Cardiac muscle cell (in vitro differentiated cells and primary cell): ENCODE results near the gene NCAPD2. TPM values are rescaled to one million over a fixed set of nuclear protein-coding genes. Genes with fewer than 3 reads are reported as not detected.

Experiments
- DNase-seq, 2 donors: peaks; one replicate each; pipeline versions ENCODE4 v3.0.0 to v3.0.0-alpha.2; 2010 to 2017; ENCODE audit warnings: low read depth in 1 of 2, low spot score in 1 of 2
- H3K27ac ChIP-seq: fragments of 200-600 bp; sonication (generic); 2 replicates; pipeline ENCODE4 v1.5.1; 2016
- H3K27me3 ChIP-seq: fragments of 200-600 bp; sonication (generic); 2 replicates; pipeline ENCODE4 v1.6.0; 2016; ENCODE audit warnings: control low read depth
- H3K36me3 ChIP-seq: fragments of 200-600 bp; sonication (generic); 2 replicates; pipeline ENCODE4 v1.5.1; 2016; ENCODE audit warnings: control low read depth
- H3K4me1 ChIP-seq: fragments of 200-600 bp; sonication (generic); 2 replicates; pipeline ENCODE4 v1.8.1; 2017; ENCODE audit warnings: low read depth, mild to moderate bottlenecking, mixed run types
- H3K4me3 ChIP-seq: fragments of 200-600 bp; sonication (generic); 2 replicates; pipeline ENCODE4 v1.5.1; 2016; ENCODE audit warnings: mild to moderate bottlenecking
- H3K9me3 ChIP-seq: fragments of 200-600 bp; sonication (generic); 2 replicates; pipeline ENCODE4 v1.5.1; 2017; ENCODE audit warnings: low read depth, mild to moderate bottlenecking, control low read depth
- polyA plus RNA-seq: library from polyadenylated mRNA; unstranded; fragments of >200 nt; fragmentation: Nextera tagmentation; extraction: Ambion mirVana; gene quantifications from 2 replicates; pipeline ENCODE4 v1.2.1, GENCODE V29; 2016
- total RNA-seq: library from RNA; depleted of rRNA; stranded (reverse); fragments of >200 nt; gene quantifications from 2 replicates; pipeline ENCODE4 v1.2.3, GENCODE V29; 2016
- TF ChIP-seq, protein P1 (sequence below): IDR thresholded peaks from 2 replicates; pipeline ENCODE4 v1.5.1; 2012; ENCODE audit warnings: low read depth, mild to moderate bottlenecking, low read length

The NCAPD2 gene
- total and polyA plus RNA-seq, 2 experiments from 2014 or later, result 20.2 to 134 TPM

DNA sequence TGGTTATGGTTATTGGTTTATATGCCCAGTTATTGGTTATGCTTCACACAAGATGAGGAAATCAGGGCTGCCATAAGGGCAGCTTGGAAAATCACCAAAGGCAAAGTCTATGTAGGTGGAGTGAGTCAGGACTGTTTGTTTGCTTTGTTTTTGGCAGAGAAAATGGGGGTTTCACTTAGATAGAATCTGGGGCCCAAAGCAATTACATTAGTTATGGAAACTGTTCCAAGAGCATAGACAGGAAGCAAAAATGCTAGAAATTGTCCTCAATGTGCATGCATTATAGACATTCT, 25.7 kb upstream of the NCAPD2 start:
- no peaks in the 10 kb centered on the region for H3K27me3 ChIP-seq
- TF ChIP-seq, protein P1, sequence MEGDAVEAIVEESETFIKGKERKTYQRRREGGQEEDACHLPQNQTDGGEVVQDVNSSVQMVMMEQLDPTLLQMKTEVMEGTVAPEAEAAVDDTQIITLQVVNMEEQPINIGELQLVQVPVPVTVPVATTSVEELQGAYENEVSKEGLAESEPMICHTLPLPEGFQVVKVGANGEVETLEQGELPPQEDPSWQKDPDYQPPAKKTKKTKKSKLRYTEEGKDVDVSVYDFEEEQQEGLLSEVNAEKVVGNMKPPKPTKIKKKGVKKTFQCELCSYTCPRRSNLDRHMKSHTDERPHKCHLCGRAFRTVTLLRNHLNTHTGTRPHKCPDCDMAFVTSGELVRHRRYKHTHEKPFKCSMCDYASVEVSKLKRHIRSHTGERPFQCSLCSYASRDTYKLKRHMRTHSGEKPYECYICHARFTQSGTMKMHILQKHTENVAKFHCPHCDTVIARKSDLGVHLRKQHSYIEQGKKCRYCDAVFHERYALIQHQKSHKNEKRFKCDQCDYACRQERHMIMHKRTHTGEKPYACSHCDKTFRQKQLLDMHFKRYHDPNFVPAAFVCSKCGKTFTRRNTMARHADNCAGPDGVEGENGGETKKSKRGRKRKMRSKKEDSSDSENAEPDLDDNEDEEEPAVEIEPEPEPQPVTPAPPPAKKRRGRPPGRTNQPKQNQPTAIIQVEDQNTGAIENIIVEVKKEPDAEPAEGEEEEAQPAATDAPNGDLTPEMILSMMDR, result no peak
- H3K9me3 ChIP-seq, result no peaks in the 10 kb centered on the region
- H3K36me3 ChIP-seq, result peaks cover 4% of the 10 kb centered on the region
- no peak for DNase-seq
- peaks cover 12% of the 10 kb centered on the region for H3K4me1 ChIP-seq
- H3K27ac ChIP-seq, result no peak overlapping the region
- H3K4me3 ChIP-seq, result no peak overlapping the region

DNA sequence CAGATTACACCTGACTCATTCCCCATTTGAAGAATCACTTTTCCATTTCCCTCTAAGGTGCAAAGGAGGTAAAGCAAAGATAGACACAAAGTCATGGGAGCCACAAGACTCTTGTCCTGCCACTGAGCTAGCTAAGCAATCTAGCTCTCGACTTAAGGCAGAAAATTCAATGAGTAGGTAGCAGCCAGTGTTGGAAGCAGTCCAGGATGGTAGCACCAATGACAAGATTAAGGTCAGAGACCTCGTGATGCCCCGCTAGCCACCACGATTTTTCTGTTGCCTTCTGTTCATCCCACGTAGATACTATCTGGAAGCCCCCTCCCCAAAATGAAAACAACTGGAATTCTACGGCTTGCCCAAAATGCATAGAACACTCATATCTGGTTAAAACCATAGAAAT, 24.8 kb upstream of the NCAPD2 start:
- Histone ChIP-seq H3K36me3 (no peaks in the 10 kb centered on the region), H3K4me3 (no peak overlapping the region)
- DNase-seq, result no peak

DNA sequence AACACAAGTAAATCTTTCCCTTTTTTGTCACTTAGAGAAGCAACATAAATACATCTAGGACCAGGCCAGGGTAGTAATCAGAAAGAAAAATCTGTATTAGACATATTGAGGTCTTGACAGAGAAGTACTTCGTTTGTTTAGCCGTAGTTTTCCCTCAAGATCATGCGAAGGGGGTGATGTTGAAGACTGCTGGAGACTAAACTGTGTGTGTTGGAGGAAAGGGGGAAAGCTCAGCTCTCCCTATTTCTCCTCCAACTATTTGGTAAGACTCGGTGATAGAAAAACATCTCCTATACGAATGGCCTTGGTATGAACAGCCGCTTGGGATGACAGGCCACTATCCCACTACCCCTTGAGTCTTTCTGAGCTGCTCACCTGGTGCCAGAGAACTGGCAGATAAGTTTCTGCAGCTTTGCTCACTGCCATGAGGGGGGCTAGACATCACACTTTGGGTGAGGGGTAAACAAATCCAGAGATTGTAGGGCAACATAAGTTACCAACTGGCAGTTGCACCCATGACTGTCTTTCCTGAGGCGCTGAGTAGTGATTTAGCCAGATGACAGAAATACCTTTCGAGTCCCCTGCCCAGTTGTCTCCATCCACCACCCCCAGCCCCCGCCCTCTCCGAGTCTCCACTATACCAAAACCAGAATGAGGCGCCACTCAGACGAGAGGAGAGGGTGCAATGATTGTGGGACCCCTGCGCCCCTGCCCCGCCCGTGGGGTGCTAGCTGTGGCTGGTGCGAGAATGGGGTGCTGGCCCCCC, 24.1 kb upstream of the NCAPD2 start:
- peak overlapping the region; percentile 70 for H3K27ac ChIP-seq
- TF ChIP-seq, protein P1, result no peak
- no peaks in the 10 kb centered on the region for H3K36me3 ChIP-seq
- H3K4me3 ChIP-seq, result peak overlapping the region; percentile 53
- DNase-seq, result no peak
- H3K4me1 ChIP-seq, result peaks cover 12% of the 10 kb centered on the region
- no peaks in the 10 kb centered on the region for H3K9me3 ChIP-seq
- H3K27me3 ChIP-seq, result no peaks in the 10 kb centered on the region

More for the DNA sequence above, 24.8 kb upstream of the NCAPD2 start:
- H3K27ac ChIP-seq, result no peak overlapping the region
- peaks cover 12% of the 10 kb centered on the region for H3K4me1 ChIP-seq
- TF ChIP-seq, protein P1, result no peak
- H3K27me3 ChIP-seq, result no peaks in the 10 kb centered on the region
- no peaks in the 10 kb centered on the region for H3K9me3 ChIP-seq

DNA sequence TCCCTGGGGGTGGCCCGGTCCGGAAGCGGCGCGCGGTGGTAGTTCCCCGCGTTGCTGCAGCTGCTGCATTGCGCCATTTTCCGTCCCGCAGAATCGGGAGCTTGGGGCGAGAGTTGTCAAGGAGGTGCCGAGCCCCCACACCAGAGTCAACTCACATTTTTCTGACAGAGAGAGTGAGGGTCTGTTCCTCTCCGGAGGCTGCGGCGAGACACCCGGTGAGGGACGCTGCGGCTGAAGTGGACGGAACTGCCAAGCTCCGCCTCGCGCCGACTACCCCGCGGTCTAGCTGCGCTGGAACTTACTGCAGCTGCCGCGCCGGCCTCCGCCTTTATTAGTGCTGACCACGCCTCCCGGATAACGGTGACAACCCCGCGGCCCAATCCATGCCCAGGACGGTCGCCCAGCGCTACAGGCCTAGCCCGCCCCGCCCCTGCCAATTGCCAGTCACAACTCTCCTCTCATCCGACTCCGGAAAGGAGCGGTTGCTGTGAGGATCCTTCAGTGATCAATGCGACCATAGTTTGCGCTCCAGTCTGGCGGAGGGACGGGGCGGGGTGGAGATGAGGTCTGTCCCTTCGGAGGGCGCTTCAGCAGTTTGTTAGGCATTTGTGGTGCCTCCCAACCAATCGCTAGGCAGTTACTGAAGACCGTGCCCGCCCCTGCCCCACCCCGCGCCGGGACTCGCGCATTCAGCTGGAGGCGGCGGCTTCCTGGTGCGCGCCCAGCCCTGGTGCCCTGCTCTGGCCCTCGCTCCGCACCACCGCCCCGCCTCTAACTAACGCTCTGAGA, 23.3 kb upstream of the NCAPD2 start, which contains the start of gene VAMP1:
Gene VAMP1, minus strand, starts transcription at position 303 of the 789 bp plus-strand sequence. Its CDS starts 146 bp downstream, at position 157.
- no peaks in the 10 kb centered on the region for H3K27me3 ChIP-seq
- H3K36me3 ChIP-seq, result no peaks in the 10 kb centered on the region
- no peaks in the 10 kb centered on the region for H3K9me3 ChIP-seq
- peak within 1 kb of the TSS; percentile 53 for H3K4me3 ChIP-seq
- peak; percentile 98 to 99 for DNase-seq
- H3K4me1 ChIP-seq, result peaks cover 12% of the 10 kb centered on the region
- TF ChIP-seq, protein P1, result no peak
- H3K27ac ChIP-seq, result peak within 1 kb of the TSS; percentile 70

DNA sequence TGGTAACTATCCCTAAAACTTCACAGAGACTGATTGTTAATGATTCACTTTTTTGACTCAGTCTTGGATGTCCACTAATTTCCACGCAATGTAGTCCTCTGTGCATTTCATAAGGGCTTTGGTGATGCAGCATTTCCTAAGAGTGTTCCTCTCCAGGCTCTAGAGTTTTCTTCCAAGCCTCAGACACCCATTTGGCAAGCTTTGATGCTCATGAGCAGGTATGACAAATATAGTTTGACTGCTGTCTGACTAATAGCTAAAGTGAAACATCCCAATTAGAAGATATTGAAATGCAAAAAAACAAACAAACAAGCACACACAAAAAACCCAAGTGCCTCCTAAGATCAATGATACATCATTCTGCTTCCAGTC, 21.9 kb upstream of the NCAPD2 start:
- no peaks in the 10 kb centered on the region for H3K27me3 ChIP-seq
- no peak for DNase-seq
- TF ChIP-seq, protein P1, result no peak
- no peak overlapping the region for H3K27ac ChIP-seq
- peaks cover 12% of the 10 kb centered on the region for H3K4me1 ChIP-seq
- no peak overlapping the region for H3K4me3 ChIP-seq
- no peaks in the 10 kb centered on the region for H3K36me3 ChIP-seq
- no peaks in the 10 kb centered on the region for H3K9me3 ChIP-seq
